NCI-H1092 treated with DMSO at 0.1 percent for 48 hours (cell line): ENCODE results near the gene FAM181A.

Source experiments
- DNase-seq: peaks from one replicate; lab custom pipeline; 2025; lab: John Stamatoyannopoulos, UW

FAM181A gene

DNA sequence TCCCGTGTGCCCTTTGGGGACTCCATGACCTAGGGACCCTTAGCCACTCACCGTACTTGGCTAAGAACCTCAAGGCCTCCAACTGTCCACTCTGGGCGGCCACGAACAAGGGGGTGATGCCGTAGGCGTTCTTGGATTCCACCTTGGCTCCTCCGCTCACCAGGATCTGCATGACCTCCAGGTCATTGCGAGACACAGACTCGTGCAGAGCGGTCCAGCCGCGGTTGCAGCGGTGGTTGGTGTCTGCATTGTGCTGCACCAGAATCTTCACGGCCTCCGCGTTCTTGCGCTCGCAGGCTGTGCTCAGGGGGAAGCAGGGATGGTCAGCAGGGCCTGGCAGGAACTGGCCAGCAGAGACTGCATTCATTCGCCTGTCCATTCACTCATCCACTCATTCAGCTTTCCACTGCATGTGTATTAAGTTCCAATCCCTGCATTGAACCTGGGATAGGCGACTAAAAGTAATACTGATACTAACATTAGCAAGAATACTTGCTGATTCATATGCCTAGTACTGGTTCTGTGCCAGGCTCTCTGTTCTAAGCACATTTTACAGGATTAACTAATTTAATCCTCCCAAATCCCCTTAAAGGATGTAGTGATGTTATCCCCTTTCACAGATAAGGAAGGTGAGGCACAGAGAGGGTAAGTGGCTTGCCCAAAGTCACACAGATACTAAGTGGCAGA is 23.9 kb downstream of the FAM181A start:
- no peak for DNase-seq

DNA sequence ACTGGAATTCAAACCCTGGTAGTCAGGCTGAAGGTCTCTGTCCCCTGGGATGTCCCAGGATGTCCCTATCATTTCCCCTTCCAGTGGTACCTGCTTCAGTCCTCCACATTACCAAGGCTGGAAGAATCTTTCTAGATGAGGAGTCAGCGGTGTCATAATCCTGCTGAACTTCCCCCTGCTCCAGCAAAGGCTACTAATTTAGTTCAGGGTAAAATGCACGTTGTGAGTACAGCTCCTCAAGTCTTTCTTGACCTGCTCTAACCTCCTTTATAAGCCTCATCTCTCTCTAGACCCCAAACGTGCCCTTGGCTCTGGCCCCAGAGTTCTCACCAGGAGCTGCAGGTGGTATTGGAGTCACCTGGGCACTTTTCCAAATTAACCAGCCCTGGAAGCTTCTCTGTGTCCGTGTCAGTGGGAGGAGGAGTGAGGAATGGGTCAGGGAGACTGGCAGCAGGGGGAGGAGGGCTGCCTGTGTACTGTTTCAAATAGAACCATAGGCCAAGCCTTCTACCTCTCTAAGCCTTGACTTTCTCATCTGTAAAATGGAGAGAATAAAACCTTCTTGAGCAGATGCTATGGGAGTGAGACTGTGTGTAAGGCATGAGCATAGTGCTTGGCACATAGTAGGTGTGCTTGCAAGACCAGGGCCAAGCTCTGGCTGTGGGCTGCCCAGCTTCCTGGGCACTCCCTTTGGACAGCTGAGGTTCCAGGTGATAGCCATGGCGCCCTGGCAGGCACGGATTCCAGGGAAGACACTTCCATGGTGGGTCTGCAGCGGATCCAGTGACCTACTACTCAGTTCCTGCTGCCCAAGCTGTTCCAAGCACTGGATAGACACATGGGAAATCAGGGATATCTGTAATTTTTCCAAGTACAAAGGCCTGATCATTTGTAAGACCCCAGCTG is 24.7 kb downstream of the FAM181A start:
- peak; percentile 71 for DNase-seq

DNA sequence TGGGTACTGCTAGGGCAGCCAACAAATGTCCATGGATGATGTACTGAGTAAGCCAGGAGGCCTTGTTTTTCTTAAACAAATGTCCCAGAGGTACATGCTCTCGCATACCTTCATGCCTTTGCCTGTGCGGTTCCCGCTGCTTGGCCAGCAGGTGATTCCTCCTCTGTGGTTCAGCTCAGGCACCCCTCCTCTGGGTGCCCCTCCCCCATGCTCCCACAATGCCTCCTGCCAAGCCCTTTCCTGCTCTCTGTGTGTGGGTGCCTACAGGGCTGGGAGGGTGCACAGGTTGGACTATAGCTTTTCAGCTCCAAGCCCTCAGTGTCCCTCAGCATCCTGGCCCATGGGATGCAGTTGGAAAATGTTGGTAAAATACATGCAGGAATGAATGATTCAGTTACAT is 25.7 kb downstream of the FAM181A start:
- DNase-seq: no peak

DNA sequence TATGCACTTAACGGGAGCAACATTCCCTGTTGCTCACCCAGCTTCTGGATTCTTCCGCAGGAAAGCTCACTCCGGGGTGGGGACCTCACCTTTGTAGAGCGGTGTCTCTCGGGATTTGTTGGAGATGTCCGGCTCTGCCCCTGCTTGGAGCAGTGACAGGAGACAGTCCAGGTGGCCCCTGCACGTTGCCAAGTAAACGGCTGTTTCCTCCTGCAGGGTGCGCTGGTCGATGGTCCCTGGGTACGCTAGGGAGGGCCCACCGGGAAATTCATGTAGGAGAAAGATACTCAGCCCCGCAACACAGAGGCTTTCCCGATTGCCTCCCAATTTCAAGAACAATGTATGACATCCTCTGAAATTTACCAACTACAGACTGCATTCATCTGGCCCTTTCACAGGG is 26.1 kb downstream of the FAM181A start:
- no peak for DNase-seq

DNA sequence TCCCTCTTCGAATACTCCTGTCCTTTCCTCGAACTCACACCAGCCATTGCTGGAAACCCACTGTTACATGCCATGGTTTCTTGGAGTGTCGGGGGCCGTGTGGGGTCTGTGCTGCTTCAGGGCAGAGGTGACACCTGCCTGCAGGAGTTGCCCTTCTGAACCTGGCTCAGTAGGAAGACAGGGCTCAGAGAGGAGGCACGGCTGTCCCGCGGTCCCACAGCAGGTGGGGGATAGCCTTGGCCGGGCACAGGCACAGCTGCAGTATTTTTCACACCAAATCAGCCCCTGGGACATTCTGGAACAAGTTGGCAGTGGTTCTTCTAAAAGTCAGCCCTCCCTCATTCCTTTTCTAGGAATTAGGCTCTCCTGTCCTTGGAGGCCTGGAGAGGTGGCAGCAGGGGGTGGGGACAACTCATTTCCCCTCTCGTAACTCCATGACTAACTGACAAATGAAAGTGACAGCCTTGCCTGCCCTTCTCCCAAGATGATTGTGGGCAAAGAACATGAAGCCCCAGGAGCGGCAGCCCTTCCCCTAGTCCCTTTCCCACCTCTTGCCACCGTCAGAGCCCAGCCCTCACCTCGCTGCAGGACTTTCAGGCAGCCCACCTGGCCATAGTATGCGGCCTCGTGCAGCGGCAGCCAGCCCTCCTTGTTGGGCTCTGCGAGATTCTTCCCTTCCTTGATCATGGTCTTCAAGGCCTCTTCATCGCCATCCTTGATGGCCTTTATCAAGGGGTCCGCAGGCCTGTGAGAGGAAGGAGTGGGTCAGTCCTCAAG is 26.8 kb downstream of the FAM181A start:
- DNase-seq: no peak

DNA sequence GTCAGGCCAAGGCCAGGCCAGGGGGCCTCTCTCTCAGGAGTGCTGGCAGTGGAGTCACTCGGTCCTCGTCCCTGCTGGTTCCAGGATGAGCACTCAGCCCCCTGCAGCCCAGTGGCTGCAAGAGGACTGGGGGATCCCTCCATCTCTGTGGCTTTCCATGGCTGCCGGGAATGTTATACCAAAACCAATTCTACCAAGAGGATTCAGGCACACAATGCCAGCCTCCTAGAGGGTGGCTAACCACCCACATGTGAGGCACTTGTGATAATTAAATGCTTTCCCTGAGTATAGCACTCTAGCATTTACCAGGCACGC is 27.3 kb downstream of the FAM181A start:
- DNase-seq: no peak

DNA sequence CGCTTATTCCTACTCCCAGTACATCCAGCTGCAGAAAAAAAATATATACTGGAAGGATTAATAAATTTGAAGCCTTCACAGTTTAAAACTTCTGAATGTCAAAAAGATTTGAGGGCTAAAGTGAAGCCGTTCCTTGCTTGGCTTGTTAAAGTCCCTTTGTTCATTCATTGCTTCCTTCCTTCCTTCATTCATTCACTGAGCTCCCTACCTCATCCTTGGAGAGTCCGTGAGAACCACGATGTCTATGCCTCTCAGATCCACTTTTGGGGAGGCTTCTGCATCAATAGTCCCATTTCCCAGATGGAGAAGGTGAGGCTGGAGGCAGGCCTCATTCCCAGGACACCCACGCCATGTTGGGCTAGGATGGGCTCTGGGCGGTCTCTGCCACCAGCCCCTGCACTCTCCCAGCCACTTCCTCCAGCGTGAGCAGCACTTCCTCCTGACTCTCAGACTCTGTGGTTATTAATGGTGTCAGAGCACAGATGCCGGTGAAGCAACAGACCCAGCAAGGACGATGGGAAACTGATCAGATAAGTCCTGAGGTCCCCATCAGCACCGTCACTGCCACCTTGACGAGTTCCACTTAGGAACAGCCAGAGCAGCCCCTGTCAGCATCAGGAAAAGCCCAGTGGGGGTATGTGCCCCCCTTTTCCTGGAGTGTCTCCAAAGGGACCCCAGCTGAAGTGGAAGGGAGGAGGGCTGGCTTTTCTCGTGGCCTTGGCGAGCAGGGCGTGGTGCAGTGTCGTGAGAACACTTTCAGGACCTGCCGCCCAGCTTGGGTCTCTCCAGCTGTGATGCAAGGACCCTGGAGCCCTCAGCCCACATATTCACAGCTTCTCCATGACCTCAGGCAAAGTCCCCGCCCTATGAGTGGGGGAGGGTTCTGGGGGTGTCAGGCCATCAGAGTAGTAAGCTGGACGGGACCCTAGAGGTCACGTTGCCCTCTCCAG is 28.0 kb downstream of the FAM181A start:
- DNase-seq: no peak

DNA sequence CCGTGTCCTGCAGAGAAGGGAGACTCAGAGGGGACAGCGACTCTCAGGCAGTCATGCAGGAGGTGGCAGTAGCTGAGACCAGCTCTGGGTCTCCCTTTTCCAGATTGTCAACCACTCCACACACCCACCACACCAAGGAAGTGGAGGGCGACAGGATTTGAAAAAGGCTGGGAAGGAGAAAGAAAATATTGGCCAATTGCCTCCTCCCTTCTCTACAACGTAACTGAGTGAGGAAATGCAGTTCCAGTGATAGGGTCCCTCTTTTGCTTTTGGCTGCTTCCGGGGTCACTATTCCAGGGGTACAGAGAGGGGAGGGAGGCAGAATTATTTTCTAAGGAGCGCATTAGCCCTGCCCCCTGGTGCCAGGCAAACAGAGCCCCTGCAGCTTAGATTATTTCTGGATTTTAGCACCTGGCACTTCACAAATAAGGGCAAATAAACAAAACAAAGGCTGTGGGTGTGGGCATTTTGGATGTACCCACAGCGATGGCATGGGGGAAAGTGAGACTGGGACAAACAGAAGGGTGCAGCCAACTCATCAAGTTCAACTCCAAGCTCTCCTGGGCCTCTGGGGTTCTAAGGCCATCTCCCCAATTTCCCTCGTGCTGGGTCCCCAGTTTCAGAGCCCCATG is 28.8 kb downstream of the FAM181A start:
- DNase-seq: peak; percentile 24

DNA sequence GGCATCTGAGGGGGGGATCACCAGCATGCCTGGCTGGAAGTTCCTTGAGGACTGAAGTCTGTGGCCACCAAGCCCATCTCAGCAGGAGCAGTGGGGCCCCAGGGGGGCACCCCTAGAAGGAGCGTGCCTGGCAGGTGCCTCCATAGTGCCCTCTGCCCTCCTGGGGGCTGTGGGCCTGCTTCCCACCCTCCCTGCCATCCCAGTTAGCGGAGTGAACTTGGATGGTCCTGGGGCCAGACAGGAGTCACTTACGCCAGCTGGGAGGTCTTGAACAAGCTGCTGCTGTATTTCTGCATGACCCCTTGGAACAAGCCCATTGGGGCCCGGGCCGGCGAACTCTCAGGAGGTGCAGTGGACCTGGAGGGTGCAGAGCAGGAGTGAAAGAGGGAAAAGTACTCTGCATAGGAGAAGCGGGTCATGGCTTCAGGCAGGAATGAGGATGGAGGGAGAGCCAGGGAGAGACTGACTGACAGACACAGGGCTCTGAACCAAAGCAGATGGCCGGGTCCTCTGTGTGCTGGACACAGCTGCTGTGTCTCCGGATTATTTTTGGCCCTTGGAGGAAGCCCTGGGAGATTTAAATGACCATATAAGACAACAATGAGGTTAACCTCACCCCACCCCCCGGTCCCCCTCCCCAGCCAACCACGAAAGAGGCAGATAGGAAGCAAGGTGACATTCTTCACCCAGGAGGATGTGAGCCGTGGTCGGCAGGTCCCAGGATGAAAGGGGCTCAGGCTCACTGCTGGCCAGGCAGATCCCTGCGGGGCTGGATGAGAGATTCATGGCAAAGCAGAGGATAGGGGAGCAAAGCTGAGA is 29.6 kb downstream of the FAM181A start:
- DNase-seq: no peak

DNA sequence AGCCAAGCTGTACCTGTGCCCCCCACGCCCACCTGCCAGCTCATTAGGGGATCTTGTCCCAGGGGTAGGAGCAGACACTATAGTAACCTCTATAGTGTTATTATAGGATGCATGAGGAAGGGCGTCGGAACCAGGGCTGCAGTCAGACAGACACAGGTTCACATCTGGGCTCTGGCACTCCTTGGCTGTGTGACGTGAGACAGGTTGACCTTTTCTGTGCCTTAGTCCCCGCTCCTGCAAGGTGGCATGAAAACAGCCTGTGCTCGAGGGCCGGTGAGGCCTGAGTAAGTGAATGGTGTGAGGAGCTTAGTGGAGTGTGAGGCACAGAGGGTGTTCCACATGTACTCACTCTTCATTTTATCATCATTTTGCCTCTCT is 30.2 kb downstream of the FAM181A start:
- DNase-seq: no peak

DNA sequence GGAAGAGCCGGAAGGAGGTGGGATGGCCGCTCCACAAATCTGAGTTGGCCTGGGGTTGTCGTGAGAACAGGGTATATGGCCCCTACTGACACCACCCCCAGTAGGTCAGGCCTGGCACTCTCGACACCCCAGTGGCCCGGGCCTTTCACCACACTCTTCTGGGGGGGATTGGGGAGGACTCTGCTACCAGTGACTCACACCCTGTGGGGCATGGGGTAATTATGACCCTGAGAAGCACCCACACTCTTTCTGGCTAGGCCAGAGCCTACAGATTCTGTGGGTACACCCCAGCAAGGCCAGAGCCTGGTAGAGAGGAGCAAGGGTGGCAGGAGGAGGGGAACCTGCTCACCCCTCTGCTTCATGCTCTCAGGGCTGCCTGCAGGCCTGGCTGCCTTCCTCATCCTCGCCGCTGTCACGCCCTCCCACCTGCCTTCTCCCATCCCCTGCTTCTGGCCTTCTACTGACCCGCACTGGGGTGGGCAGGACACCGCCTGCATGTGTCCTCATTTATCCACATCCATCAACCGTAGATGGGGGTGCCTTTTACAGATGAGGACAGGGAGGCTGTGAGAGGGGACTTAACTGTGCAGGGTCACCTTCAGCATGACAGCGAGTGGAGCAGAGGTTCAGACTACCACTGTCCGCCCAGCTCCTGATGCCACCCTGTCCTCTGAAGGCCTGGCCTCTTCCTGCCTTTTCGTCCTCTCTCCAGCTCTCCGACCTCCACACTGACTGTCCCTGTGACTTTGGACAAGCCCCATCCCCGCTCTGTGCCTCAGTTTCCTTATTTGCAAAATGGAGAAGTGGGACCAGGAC is 30.8 kb downstream of the FAM181A start:
- no peak for DNase-seq

DNA sequence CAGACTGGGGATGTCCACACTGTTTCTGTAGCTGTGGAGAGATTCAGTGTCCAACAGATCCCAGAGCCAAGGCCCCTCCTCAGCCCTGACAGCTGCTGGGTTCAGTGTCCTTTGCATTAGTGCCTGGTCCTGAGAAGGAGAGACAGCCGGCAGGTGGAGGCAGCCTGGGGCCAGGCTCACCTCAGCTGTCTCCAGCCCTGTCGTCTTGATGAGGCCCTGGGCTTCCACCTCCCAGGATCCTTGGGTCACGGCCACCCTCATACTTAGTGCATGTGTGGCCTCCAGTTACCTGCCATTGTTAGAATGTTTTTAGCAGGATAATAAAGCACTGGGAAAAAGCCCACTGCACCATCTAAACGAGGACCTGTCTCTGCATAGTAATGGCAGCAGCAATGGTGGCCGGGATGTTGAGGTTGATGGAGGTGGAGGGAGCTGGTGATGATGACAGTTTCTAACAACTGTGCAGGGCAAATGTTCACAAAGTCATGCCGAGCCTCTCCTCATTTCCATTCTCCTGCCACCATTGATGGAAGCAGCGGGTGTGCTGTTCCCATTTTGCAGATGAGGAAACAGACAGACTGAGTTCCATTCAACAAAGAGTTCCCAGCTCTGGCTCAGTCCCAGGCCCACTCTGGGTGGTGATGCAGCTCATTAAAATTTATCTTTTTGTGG is 31.6 kb downstream of the FAM181A start:
- no peak for DNase-seq

DNA sequence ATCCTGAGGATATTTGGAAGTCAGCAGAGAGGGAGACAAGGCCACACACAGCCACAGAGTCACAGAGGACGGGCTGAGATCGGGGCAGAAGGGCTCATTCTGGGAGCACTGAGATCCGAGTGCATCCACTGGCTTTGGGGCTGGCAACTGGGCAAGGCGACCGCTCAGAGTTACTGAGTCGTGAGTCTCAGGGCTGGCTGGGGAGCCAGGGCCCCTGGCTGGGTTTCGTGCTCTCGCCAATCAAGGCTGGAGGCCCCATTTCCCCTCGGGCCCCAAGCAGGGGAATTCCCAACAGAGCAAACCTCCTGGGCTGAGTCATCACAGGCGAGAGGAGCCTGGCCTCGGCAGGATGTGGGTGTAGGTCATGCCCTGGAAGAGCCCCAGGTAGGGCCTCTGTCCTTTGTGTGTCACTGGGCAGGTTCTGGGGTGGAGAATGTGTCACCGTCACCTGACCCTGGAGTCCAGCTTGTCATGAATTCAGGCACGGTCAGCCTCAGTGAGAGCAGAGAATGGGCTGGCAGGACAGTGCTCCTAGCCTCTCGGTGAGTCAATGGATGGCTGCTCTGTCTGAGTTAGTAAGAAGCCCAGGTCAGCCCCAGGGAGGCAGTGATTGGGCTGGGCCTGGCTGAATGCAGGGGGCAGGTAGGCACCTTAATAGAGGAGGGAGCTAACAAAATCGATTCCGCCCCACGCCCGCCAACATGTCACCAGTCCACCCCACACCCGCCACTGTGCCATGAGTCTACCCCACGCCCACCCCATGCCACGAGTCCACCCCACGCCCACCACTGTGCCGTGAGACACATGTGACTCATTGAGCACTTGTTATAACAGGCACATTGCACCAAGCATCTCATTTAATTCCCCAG is 32.3 kb downstream of the FAM181A start:
- no peak for DNase-seq

DNA sequence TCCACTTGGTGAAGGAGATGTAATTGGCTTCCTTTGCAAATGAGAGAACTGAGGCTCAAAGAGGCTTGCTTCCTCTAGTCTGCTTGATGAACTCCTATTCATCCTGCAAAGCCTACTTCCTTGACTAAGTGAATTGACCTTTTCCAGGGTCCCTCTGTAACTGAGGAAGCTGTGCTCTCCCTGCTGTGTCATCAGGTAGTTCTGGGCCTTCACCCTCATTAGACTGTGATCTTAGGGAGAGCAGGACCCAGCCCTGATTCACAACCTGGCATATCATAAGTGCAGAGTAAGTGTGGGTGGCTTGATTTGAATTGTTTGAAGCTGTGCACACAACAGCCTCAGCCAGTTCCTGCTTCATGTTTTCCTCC is 32.9 kb downstream of the FAM181A start:
- DNase-seq: no peak

DNA sequence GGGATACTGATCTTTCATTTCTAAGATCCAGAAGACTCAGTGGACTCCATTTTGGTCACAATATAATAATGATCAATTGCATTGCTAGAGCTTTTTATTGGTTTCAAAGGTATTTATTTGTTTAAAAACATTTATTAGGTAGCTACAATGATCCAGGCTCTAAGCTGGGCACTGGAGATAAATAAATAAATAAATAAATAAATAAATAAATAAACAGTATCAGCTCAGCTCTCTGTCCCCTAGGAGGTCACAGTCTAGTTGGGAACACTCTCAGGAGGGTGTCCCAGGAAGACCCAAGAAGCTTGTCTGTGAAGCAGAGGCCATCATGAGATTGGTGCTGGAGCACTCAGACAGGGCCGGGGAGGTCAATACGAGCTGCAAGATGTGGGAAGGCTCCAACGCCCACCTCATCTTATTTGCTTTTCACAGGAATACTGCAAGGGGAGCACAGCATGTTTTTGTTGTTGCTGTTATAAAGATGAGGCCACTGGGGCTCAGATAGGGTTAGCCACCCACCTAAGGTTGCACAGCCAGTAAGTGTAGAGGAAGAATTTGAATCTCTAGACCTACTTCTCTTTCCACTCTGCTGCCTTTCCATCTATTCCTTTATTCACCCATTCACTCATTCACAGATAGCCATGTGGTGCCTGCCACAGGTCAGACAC is 33.8 kb downstream of the FAM181A start:
- no peak for DNase-seq

DNA sequence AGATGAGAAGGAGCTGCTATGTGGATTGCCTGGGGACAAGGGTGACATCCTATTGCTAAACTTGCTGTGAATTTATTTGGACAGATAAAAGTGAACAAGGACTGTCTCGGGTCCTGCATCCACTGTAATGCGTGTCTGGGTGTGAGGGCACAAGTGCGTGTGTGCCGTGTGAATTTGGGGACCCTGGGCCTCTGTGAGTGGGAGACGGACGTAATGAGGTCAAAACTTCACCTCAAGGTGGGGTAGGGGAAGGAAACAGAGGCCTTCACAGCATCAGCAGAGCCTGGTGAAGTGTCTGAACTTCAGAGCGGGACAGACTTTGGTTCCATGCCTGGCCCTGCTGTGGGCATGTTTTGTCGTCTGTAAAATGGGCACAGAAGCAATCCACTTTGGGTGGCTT is 34.5 kb downstream of the FAM181A start:
- DNase-seq: no peak
